Measurements from ENCODE around the gene TULP4.

Gene TULP4

DNA sequence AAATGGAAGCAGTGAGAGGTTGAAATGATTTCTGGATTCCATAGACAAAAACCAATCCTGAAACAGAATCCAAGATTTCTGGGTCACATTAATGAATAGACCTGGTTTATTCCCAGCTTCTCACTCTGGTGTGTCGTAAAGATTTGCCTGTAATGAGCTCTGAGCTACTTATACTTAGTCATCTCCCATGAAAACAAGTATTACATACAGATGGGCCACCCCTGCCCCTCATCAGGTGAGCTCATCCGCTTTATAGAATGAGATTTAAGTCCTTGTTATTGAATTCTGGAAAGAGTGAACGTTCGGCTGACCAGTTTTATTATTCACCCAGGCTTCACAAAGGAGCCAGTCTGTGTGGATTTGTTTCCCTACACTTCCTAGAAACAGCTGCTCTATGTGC lies 200.5 kb downstream of the TULP4 start:
- TF ChIP-seq EP300 (IDR thresholded peaks at IDR 0.05; ENCODE audit: borderline replicate concordance) (no peak), EGR1 (IDR thresholded peaks at IDR 0.05) (no peak), FOXM1 (IDR thresholded peaks at IDR 0.05; ENCODE audit: borderline replicate concordance, low read depth) (no peak), TEAD4 (IDR thresholded peaks at IDR 0.05) (no peak), TAF1 (IDR thresholded peaks at IDR 0.05; ENCODE audit: low read depth) (no peak), RAD21 (IDR thresholded peaks at IDR 0.05; ENCODE audit: low read depth) (no peak), ZBTB7A (IDR thresholded peaks at IDR 0.05; ENCODE audit: low read depth) (no peak), TCF12 (IDR thresholded peaks at IDR 0.05; ENCODE audit: low read depth) (no peak), NFIC (IDR thresholded peaks at IDR 0.05) (no peak), YY1 (IDR thresholded peaks at IDR 0.05; ENCODE audit: low read depth) (no peak), CREB1 (IDR thresholded peaks at IDR 0.05; ENCODE audit: low read depth) (no peak), CEBPB (IDR thresholded peaks at IDR 0.05) (no peak)
- TF ChIP-seq, protein P1, sequence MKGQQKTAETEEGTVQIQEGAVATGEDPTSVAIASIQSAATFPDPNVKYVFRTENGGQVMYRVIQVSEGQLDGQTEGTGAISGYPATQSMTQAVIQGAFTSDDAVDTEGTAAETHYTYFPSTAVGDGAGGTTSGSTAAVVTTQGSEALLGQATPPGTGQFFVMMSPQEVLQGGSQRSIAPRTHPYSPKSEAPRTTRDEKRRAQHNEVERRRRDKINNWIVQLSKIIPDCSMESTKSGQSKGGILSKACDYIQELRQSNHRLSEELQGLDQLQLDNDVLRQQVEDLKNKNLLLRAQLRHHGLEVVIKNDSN (IDR thresholded peaks at IDR 0.05) = no peak
- TF ChIP-seq, protein P2, sequence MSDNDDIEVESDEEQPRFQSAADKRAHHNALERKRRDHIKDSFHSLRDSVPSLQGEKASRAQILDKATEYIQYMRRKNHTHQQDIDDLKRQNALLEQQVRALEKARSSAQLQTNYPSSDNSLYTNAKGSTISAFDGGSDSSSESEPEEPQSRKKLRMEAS (IDR thresholded peaks at IDR 0.05) = no peak
- TF ChIP-seq, protein P3, sequence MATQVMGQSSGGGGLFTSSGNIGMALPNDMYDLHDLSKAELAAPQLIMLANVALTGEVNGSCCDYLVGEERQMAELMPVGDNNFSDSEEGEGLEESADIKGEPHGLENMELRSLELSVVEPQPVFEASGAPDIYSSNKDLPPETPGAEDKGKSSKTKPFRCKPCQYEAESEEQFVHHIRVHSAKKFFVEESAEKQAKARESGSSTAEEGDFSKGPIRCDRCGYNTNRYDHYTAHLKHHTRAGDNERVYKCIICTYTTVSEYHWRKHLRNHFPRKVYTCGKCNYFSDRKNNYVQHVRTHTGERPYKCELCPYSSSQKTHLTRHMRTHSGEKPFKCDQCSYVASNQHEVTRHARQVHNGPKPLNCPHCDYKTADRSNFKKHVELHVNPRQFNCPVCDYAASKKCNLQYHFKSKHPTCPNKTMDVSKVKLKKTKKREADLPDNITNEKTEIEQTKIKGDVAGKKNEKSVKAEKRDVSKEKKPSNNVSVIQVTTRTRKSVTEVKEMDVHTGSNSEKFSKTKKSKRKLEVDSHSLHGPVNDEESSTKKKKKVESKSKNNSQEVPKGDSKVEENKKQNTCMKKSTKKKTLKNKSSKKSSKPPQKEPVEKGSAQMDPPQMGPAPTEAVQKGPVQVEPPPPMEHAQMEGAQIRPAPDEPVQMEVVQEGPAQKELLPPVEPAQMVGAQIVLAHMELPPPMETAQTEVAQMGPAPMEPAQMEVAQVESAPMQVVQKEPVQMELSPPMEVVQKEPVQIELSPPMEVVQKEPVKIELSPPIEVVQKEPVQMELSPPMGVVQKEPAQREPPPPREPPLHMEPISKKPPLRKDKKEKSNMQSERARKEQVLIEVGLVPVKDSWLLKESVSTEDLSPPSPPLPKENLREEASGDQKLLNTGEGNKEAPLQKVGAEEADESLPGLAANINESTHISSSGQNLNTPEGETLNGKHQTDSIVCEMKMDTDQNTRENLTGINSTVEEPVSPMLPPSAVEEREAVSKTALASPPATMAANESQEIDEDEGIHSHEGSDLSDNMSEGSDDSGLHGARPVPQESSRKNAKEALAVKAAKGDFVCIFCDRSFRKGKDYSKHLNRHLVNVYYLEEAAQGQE (IDR thresholded peaks at IDR 0.05; ENCODE audit: low read depth) = no peak

DNA sequence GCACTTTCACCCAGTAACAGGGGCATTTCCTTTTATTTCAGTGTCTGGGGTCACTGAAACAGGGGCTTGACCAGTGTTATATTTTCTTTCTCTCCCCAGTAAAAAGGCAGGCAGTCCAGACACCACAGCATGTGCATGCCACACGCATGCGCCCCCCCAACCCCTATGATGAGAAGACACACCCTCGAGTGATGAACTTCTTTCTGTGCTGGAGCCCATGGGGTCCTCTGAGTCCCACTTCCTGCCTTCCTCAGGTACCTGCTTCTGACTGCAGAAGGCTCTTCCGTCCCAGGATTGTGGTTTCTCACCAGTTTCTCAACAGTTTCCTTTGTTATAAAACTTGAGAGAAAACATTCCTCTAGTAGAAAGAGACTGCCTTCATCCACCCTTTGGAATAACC lies 201.9 kb downstream of the TULP4 start:
- TF ChIP-seq RAD21 (IDR thresholded peaks at IDR 0.05; ENCODE audit: low read depth) (no peak), CEBPB (IDR thresholded peaks at IDR 0.05) (no peak), NFIC (IDR thresholded peaks at IDR 0.05) (no peak), EGR1 (IDR thresholded peaks at IDR 0.05) (no peak), TCF12 (IDR thresholded peaks at IDR 0.05; ENCODE audit: low read depth) (no peak), FOXM1 (IDR thresholded peaks at IDR 0.05; ENCODE audit: borderline replicate concordance, low read depth) (no peak), TEAD4 (IDR thresholded peaks at IDR 0.05) (no peak), EP300 (IDR thresholded peaks at IDR 0.05; ENCODE audit: borderline replicate concordance) (no peak)
- TF ChIP-seq, protein P3 (IDR thresholded peaks at IDR 0.05; ENCODE audit: low read depth) = no peak
- TF ChIP-seq, protein P2 (IDR thresholded peaks at IDR 0.05) = no peak

DNA sequence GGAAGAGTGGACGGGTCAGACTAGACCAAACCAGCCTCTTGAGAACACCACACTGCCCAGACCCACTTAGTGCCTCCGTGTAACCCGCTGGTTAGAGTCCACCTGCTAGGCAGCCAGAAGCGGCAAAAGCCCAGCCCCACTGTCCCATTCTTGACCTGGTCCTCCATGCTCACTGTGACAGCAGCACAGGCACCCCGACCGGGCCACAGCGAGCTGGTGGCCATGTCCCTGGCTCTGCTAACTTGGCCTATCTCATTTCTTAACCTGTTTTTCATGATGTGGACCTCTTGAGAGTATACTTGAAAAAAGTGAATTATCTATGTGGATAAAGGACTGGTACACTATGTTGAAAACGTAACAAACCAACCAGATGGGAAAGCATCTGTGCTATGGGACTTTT lies 202.7 kb downstream of the TULP4 start:
- TF ChIP-seq CEBPB (IDR thresholded peaks at IDR 0.05) (no peak), EGR1 (IDR thresholded peaks at IDR 0.05) (no peak), TEAD4 (IDR thresholded peaks at IDR 0.05) (no peak), EP300 (IDR thresholded peaks at IDR 0.05; ENCODE audit: borderline replicate concordance) (no peak), TCF12 (IDR thresholded peaks at IDR 0.05; ENCODE audit: low read depth) (no peak), RAD21 (IDR thresholded peaks at IDR 0.05; ENCODE audit: low read depth) (no peak), TAF1 (IDR thresholded peaks at IDR 0.05; ENCODE audit: low read depth) (no peak), CREB1 (IDR thresholded peaks at IDR 0.05; ENCODE audit: low read depth) (no peak), NFIC (IDR thresholded peaks at IDR 0.05) (no peak), FOXM1 (IDR thresholded peaks at IDR 0.05; ENCODE audit: borderline replicate concordance, low read depth) (no peak), ZBTB7A (IDR thresholded peaks at IDR 0.05; ENCODE audit: low read depth) (no peak), YY1 (IDR thresholded peaks at IDR 0.05; ENCODE audit: low read depth) (no peak)
- TF ChIP-seq, protein P3 (IDR thresholded peaks at IDR 0.05; ENCODE audit: low read depth) = no peak
- TF ChIP-seq, protein P1 (IDR thresholded peaks at IDR 0.05) = no peak
- TF ChIP-seq, protein P2 (IDR thresholded peaks at IDR 0.05) = no peak

DNA sequence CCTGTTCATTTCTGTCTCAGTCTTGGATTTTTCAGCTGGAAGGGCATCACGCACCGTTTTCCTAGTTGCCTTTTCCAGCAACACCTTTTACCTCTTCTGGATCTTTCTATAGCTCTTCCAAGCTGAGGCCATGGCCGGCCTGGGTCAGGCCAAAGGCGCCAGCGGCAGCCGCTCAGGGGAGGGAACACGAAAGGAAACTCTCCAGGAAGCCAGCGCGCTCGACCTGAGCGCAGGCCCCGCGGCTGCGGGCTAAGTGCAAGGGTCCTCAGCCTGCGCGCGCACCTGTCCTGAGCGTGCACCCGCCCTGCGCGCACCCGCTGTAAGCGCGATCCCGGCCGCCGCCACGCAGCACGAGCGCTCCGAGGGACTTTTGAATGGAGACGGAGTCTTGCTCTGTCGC lies 203.8 kb downstream of the TULP4 start:
- TF ChIP-seq NFIC (IDR thresholded peaks at IDR 0.05) (no peak), EGR1 (IDR thresholded peaks at IDR 0.05) (no peak), ZBTB7A (IDR thresholded peaks at IDR 0.05; ENCODE audit: low read depth) (no peak), CREB1 (IDR thresholded peaks at IDR 0.05; ENCODE audit: low read depth) (no peak), TEAD4 (IDR thresholded peaks at IDR 0.05) (no peak), RAD21 (IDR thresholded peaks at IDR 0.05; ENCODE audit: low read depth) (no peak), CEBPB (IDR thresholded peaks at IDR 0.05) (no peak), TAF1 (IDR thresholded peaks at IDR 0.05; ENCODE audit: low read depth) (no peak)
